ENCODE data around the gene SMIM1.

DNA sequence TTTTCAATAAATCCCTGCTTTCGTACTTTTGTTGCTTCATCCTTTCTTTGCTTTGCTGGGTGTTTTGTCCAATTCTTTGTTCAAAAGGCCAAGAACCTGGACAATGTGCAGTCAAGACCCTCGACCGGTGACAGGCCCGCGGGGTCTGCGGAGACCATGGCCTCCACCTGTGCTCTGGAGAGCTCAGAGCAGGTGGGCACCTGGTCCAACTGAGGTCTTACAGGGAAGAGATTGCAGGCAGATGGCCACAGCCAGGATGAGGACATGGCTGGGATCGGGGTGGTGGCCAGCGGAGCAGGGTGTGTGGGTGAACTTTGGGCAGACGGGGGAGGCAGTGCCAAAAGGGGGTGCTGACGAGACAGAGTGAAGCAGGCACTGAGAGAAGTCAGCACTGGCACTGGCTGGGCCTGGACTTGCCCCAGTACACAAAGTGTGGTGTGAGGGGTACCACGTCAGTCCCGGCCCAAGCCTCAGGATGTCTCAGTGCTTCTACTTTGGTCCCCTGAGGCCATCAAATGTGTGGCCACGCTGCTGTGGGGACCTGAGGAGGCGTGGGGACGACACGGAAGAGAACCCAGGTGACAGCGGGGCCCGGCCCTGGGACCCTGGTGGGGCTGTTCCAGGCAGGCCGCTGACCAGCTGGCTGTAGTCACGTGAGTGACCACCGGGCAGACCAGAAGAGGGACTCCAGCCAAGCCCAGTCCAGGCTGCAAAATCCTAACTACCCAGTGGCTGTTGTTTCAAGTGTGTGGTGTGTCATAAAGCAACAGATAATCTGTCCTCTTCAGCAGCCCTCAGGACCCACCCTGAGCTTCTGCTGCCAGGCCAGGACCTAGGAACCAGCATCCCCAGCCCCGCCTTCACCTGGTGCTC lies 30.7 kb upstream of the SMIM1 start:
- no peak for TF ChIP-seq CTCF (IDR thresholded peaks at IDR 0.05)
- TF ChIP-seq ZFX (IDR thresholded peaks at IDR 0.05; ENCODE audit: borderline replicate concordance) = no peak
